Endothelial cell of umbilical vein (primary cell): ENCODE measurements around the gene KRT71. TPM values are rescaled to one million over a fixed set of nuclear protein-coding genes. Genes with fewer than 3 reads are reported as not detected.

Experiments
- BruUV-seq: library from RNA; stranded (reverse); fragments of 400-500 nt; replicated peaks from 2 replicates; lab custom pipeline; 2021; lab: Mats Ljungman, UMichigan
- CTCF ChIA-PET: fragments of 300-600, 350-600 bp; sonication (Branson Sonifier 250); formaldehyde crosslinking; loops from one replicate; lab custom pipeline; 2021; ENCODE audit warnings: antibody characterized with exemption, inconsistent platforms; lab: Charles Lee
- POLR2A ChIA-PET: fragments of 300-600, 350-600 bp; sonication (Branson Sonifier 250); formaldehyde crosslinking; loops from one replicate; lab custom pipeline; 2021; ENCODE audit warnings: antibody characterized with exemption, inconsistent platforms; lab: Charles Lee
- DNase-seq: peaks from one replicate; pipeline ENCODE4 v3.0.0-alpha.2; 2011; ENCODE audit warnings: low read depth, low spot score
- FAIRE-seq: peaks from 2 replicates; lab custom pipeline; 2011; peaks lifted over from hg19 to GRCh38; lab: Jason Lieb, UNC
- H2AFZ ChIP-seq: 2 replicates; pipeline ENCODE4 v1.6.0; 2012; ENCODE audit warnings: low read depth, low read length, control low read depth, inconsistent platforms
- H3K27ac ChIP-seq: 2 replicates; pipeline ENCODE4 v1.5.1; 2011; ENCODE audit warnings: low read depth, mild to moderate bottlenecking, control low read depth, low read length, moderate library complexity; ENCODE audit not compliant: insufficient read depth
- H3K27me3 ChIP-seq, 2 experiments: 2 replicates each; pipeline versions ENCODE4 v1.6.0 to v1.6.1; 2011; ENCODE audit warnings: low read length in 2 of 2, mixed read lengths in 1 of 2; ENCODE audit not compliant: control insufficient read depth in 2 of 2, insufficient read depth in 2 of 2
- H3K36me3 ChIP-seq, 2 experiments: 2 replicates in 1 of 2; 3 replicates in 1 of 2; pipeline ENCODE4 v1.5.1; 2011; ENCODE audit warnings: low read length in 2 of 2, mild to moderate bottlenecking in 1 of 2, moderate library complexity in 1 of 2; ENCODE audit not compliant: control insufficient read depth in 2 of 2, insufficient read depth in 2 of 2; ENCODE audit errors: extremely low read depth in 1 of 2
- H3K4me1 ChIP-seq: 3 replicates; pipeline ENCODE4 v1.5.1; 2011; ENCODE audit warnings: mild to moderate bottlenecking, low read length; ENCODE audit not compliant: control insufficient read depth, insufficient read depth; ENCODE audit errors: extremely low read depth
- H3K4me2 ChIP-seq: 2 replicates; pipeline ENCODE4 v1.6.1; 2011; ENCODE audit warnings: low read length, control low read depth, mixed read lengths; ENCODE audit not compliant: insufficient read depth
- H3K4me3 ChIP-seq, 3 experiments: fragments of 200-600 bp in 1 of 3; sonication (generic), shearing (Covaris generic) in 1 of 3; replicated peaks in 1 of 3; 2 replicates each; pipeline ENCODE4 v1.5.1; 2011 to 2016; ENCODE audit warnings: control low read depth in 3 of 3, low read length in 3 of 3, mild to moderate bottlenecking in 2 of 3, inconsistent platforms in 1 of 3, low read depth in 1 of 3, moderate library complexity in 1 of 3; ENCODE audit not compliant: insufficient read depth in 1 of 3
- H3K79me2 ChIP-seq: 2 replicates; pipeline ENCODE4 v1.6.0; 2012; ENCODE audit warnings: low read length, inconsistent platforms; ENCODE audit not compliant: control insufficient read depth, insufficient read depth
- H3K9ac ChIP-seq: replicated peaks from 2 replicates; pipeline ENCODE3; 2011; ENCODE audit warnings: low read length, control low read depth; ENCODE audit not compliant: insufficient read depth; ENCODE audit errors: extremely low read depth
- H3K9me1 ChIP-seq: replicated peaks from 3 replicates; pipeline ENCODE4 v1.6.0; 2011; ENCODE audit warnings: mild to moderate bottlenecking, low read length; ENCODE audit not compliant: control insufficient read depth, insufficient read depth; ENCODE audit errors: extremely low read depth
- H3K9me3 ChIP-seq: replicated peaks from 2 replicates; pipeline ENCODE4 v1.5.1; 2012; ENCODE audit warnings: low read length, inconsistent platforms; ENCODE audit not compliant: control insufficient read depth, insufficient read depth
- H4K20me1 ChIP-seq: replicated peaks from 2 replicates; pipeline ENCODE3; 2011; ENCODE audit warnings: mild to moderate bottlenecking, low read length; ENCODE audit not compliant: control insufficient read depth, insufficient read depth; ENCODE audit errors: extremely low read depth
- EZH2 ChIP-seq: IDR thresholded peaks from 2 replicates; pipeline ENCODE4 v1.6.1; 2012; ENCODE audit warnings: borderline replicate concordance, low read depth, mild to moderate bottlenecking, moderate library complexity, low read length, inconsistent platforms; ENCODE audit not compliant: severe bottlenecking
- FOS ChIP-seq: IDR thresholded peaks from 2 replicates; pipeline ENCODE4 v1.6.1; 2011; ENCODE audit warnings: mild to moderate bottlenecking, low read length, moderate library complexity, borderline replicate concordance; ENCODE audit not compliant: insufficient read depth
- GATA2 ChIP-seq: IDR thresholded peaks from 2 replicates; pipeline ENCODE4 v1.7.0; 2011; ENCODE audit warnings: low read depth, mild to moderate bottlenecking, moderate library complexity, mixed read lengths, low read length; ENCODE audit not compliant: insufficient read length, insufficient read depth
- JUN ChIP-seq: IDR thresholded peaks from 2 replicates; pipeline ENCODE4 v1.6.1; 2011; ENCODE audit warnings: borderline replicate concordance, low read depth; ENCODE audit not compliant: insufficient read length, insufficient read depth
- MYC ChIP-seq: IDR thresholded peaks from one replicate; pipeline ENCODE4 v1.6.1; 2011; ENCODE audit warnings: mild to moderate bottlenecking, low read depth, low read length
- POLR2A ChIP-seq: IDR thresholded peaks from 2 replicates; pipeline ENCODE4 v1.6.1; 2012; ENCODE audit warnings: low read depth, mild to moderate bottlenecking, control low read depth, low read length
- POLR2AphosphoS5 ChIP-seq: IDR thresholded peaks from 2 replicates; pipeline ENCODE4 v1.6.1; 2012; ENCODE audit warnings: low read depth, mild to moderate bottlenecking, control low read depth, low read length, moderate library complexity; ENCODE audit not compliant: insufficient read depth
- dilution Hi-C: fragments of 300-500 bp; cut with MboI; formaldehyde crosslinking; loops from one replicate; pipeline ENCODE4 v1.15.0; 2019; ENCODE audit warnings: low sequenced_read_pairs; ENCODE audit not compliant: extremely low pct_ligation_motif_present
- intact Hi-C: fragments of 100-400 bp; cut with micrococcal nuclease; formaldehyde crosslinking; loops from one replicate; pipeline ENCODE4 v1.10.0; 2022
- polyA plus RNA-seq, 4 experiments: library from polyadenylated mRNA; depleted of rRNA in 3 of 4; stranded (reverse) in 3 of 4; unstranded in 1 of 4; fragments of >200 nt; gene quantifications; 2 replicates each; pipeline versions ENCODE4 v1.2.1 to v1.2.3, GENCODE V29; 2011 to 2012; ENCODE audit warnings: missing spikeins in 1 of 4
- total RNA-seq: library from RNA; stranded (reverse); gene quantifications from 2 replicates; pipeline ENCODE4 v1.2.3, GENCODE V29; 2021
- TF ChIP-seq, protein P1 (sequence below), 2 donors: IDR thresholded peaks; 1 replicate in 1 of 2; 2 replicates in 1 of 2; pipeline ENCODE4 v1.5.1; 2011; ENCODE audit warnings: low read length in 2 of 2, mild to moderate bottlenecking in 2 of 2, moderate library complexity in 2 of 2, control low read depth in 1 of 2, inconsistent platforms in 1 of 2, low read depth in 1 of 2; ENCODE audit not compliant: insufficient read depth in 1 of 2; ENCODE audit errors: extremely low read depth in 1 of 2
- TF ChIP-seq, protein P2 (sequence below): IDR thresholded peaks from 2 replicates; pipeline ENCODE4 v1.6.1; 2011; ENCODE audit not compliant: insufficient read depth, insufficient read length

Gene KRT71
- total and polyA plus RNA-seq, 2 donors (not counting 3 experiments of a cell fraction or from before 2014, with no cell fraction given) = not detected

DNA sequence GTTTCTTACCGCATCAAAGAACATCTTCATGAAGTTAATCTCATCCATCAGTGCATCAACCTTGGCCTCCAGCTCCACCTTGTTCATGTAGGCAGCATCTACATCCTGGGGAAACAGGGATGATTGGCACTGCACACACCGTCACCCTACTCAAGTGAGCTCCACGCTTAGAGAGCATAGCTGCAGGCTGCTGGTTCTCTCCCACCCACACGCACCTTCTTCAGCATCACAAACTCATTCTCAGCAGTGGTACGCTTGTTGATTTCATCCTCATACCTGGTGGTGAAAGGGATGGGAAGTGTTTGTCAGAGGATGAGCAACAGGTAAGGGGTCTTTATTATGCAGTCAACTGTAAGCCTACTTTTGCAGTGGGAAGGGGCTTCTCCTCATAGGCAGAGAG lies 35.1 kb downstream of the KRT71 start:
- dilution Hi-C loops = no loop called here
- TF ChIP-seq, protein P1, sequence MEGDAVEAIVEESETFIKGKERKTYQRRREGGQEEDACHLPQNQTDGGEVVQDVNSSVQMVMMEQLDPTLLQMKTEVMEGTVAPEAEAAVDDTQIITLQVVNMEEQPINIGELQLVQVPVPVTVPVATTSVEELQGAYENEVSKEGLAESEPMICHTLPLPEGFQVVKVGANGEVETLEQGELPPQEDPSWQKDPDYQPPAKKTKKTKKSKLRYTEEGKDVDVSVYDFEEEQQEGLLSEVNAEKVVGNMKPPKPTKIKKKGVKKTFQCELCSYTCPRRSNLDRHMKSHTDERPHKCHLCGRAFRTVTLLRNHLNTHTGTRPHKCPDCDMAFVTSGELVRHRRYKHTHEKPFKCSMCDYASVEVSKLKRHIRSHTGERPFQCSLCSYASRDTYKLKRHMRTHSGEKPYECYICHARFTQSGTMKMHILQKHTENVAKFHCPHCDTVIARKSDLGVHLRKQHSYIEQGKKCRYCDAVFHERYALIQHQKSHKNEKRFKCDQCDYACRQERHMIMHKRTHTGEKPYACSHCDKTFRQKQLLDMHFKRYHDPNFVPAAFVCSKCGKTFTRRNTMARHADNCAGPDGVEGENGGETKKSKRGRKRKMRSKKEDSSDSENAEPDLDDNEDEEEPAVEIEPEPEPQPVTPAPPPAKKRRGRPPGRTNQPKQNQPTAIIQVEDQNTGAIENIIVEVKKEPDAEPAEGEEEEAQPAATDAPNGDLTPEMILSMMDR (IDR thresholded peaks at IDR 0.05; ENCODE audit: extremely low read depth in 1 of 2, insufficient read depth in 1 of 2, low read depth in 1 of 2, low read length in 2 of 2) = no peak
- TF ChIP-seq GATA2 (no peak), MYC (no peak), FOS (no peak), EZH2 (no peak), JUN (no peak), POLR2A (no peak), POLR2AphosphoS5 (no peak)
- TF ChIP-seq, protein P2, sequence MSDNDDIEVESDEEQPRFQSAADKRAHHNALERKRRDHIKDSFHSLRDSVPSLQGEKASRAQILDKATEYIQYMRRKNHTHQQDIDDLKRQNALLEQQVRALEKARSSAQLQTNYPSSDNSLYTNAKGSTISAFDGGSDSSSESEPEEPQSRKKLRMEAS = no peak
- no peaks in the 10 kb centered on the region for H3K4me1 ChIP-seq
- no peak overlapping the region for H3K9ac ChIP-seq
- no peak overlapping the region for H2AFZ ChIP-seq
- H3K9me3 ChIP-seq = no peaks in the 10 kb centered on the region
- no peaks in the 10 kb centered on the region for H3K27me3 ChIP-seq
- H3K27ac ChIP-seq = no peak overlapping the region
- no peaks in the 10 kb centered on the region for H4K20me1 ChIP-seq
- POLR2A ChIA-PET = no interaction called here
- H3K4me3 ChIP-seq = no peak overlapping the region
- no peak overlapping the region for H3K4me2 ChIP-seq
- H3K36me3 ChIP-seq = no peaks in the 10 kb centered on the region
- intact Hi-C loops = no loop called here
- FAIRE-seq (no peak), DNase-seq (no peak)
- no peaks in the 10 kb centered on the region for H3K79me2 ChIP-seq
- no TSS peak for BruUV-seq
- H3K9me1 ChIP-seq = no peaks in the 10 kb centered on the region
- CTCF ChIA-PET = no interaction called here
